ENCODE data around the gene PPIL3. TPM values are rescaled to one million over a fixed set of nuclear protein-coding genes. Genes with fewer than 3 reads are reported as not detected.

Gene PPIL3
- total and polyA plus RNA-seq, 2 experiments from 2014 or later: 42.9 to 54.0 TPM

DNA sequence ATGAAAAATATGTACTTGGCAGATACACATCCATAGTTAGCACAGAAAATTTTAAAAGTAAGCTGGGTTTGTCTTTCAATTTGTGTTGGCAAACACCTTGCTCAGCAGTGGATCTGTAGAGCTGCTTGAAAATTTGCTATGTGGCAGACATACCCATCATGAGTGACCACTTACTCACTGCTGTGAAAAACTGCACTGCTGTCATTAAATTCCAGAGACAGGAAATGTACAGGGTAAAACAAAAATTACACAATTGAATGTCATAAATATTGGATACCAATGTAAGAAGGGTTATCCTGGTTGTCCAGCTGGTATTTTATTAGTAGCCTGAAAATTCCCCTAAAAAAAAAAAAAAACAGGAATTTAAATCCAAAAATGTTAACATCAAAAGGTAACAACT is 24.8 kb upstream of the PPIL3 start (continued):
- TF ChIP-seq, protein P1, sequence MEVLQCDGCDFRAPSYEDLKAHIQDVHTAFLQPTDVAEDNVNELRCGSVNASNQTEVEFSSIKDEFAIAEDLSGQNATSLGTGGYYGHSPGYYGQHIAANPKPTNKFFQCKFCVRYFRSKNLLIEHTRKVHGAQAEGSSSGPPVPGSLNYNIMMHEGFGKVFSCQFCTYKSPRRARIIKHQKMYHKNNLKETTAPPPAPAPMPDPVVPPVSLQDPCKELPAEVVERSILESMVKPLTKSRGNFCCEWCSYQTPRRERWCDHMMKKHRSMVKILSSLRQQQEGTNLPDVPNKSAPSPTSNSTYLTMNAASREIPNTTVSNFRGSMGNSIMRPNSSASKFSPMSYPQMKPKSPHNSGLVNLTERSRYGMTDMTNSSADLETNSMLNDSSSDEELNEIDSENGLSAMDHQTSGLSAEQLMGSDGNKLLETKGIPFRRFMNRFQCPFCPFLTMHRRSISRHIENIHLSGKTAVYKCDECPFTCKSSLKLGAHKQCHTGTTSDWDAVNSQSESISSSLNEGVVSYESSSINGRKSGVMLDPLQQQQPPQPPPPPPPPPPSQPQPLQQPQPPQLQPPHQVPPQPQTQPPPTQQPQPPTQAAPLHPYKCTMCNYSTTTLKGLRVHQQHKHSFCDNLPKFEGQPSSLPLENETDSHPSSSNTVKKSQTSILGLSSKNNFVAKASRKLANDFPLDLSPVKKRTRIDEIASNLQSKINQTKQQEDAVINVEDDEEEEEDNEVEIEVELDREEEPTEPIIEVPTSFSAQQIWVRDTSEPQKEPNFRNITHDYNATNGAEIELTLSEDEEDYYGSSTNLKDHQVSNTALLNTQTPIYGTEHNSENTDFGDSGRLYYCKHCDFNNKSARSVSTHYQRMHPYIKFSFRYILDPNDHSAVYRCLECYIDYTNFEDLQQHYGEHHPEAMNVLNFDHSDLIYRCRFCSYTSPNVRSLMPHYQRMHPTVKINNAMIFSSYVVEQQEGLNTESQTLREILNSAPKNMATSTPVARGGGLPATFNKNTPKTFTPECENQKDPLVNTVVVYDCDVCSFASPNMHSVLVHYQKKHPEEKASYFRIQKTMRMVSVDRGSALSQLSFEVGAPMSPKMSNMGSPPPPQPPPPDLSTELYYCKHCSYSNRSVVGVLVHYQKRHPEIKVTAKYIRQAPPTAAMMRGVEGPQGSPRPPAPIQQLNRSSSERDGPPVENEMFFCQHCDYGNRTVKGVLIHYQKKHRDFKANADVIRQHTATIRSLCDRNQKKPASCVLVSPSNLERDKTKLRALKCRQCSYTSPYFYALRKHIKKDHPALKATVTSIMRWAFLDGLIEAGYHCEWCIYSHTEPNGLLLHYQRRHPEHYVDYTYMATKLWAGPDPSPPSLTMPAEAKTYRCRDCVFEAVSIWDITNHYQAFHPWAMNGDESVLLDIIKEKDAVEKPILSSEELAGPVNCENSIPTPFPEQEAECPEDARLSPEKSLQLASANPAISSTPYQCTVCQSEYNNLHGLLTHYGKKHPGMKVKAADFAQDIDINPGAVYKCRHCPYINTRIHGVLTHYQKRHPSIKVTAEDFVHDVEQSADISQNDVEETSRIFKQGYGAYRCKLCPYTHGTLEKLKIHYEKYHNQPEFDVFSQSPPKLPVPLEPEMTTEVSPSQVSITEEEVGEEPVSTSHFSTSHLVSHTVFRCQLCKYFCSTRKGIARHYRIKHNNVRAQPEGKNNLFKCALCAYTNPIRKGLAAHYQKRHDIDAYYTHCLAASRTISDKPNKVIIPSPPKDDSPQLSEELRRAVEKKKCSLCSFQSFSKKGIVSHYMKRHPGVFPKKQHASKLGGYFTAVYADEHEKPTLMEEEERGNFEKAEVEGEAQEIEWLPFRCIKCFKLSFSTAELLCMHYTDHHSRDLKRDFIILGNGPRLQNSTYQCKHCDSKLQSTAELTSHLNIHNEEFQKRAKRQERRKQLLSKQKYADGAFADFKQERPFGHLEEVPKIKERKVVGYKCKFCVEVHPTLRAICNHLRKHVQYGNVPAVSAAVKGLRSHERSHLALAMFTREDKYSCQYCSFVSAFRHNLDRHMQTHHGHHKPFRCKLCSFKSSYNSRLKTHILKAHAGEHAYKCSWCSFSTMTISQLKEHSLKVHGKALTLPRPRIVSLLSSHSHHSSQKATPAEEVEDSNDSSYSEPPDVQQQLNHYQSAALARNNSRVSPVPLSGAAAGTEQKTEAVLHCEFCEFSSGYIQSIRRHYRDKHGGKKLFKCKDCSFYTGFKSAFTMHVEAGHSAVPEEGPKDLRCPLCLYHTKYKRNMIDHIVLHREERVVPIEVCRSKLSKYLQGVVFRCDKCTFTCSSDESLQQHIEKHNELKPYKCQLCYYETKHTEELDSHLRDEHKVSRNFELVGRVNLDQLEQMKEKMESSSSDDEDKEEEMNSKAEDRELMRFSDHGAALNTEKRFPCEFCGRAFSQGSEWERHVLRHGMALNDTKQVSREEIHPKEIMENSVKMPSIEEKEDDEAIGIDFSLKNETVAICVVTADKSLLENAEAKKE (CRISPR knock-in tag; IDR thresholded peaks at IDR 0.05): no peak
- TF ChIP-seq, protein P2, sequence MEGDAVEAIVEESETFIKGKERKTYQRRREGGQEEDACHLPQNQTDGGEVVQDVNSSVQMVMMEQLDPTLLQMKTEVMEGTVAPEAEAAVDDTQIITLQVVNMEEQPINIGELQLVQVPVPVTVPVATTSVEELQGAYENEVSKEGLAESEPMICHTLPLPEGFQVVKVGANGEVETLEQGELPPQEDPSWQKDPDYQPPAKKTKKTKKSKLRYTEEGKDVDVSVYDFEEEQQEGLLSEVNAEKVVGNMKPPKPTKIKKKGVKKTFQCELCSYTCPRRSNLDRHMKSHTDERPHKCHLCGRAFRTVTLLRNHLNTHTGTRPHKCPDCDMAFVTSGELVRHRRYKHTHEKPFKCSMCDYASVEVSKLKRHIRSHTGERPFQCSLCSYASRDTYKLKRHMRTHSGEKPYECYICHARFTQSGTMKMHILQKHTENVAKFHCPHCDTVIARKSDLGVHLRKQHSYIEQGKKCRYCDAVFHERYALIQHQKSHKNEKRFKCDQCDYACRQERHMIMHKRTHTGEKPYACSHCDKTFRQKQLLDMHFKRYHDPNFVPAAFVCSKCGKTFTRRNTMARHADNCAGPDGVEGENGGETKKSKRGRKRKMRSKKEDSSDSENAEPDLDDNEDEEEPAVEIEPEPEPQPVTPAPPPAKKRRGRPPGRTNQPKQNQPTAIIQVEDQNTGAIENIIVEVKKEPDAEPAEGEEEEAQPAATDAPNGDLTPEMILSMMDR (conservative IDR thresholded peaks at IDR 0.05; ENCODE audit: low read depth in 2 of 2): no peak
- no peak for TF ChIP-seq EZH2 (IDR thresholded peaks at IDR 0.05; ENCODE audit: low read depth, unreplicated experiment)
- TF ChIP-seq, protein P3, sequence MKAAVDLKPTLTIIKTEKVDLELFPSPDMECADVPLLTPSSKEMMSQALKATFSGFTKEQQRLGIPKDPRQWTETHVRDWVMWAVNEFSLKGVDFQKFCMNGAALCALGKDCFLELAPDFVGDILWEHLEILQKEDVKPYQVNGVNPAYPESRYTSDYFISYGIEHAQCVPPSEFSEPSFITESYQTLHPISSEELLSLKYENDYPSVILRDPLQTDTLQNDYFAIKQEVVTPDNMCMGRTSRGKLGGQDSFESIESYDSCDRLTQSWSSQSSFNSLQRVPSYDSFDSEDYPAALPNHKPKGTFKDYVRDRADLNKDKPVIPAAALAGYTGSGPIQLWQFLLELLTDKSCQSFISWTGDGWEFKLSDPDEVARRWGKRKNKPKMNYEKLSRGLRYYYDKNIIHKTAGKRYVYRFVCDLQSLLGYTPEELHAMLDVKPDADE (IDR thresholded peaks at IDR 0.05): no peak
- TF ChIP-seq, protein P4, sequence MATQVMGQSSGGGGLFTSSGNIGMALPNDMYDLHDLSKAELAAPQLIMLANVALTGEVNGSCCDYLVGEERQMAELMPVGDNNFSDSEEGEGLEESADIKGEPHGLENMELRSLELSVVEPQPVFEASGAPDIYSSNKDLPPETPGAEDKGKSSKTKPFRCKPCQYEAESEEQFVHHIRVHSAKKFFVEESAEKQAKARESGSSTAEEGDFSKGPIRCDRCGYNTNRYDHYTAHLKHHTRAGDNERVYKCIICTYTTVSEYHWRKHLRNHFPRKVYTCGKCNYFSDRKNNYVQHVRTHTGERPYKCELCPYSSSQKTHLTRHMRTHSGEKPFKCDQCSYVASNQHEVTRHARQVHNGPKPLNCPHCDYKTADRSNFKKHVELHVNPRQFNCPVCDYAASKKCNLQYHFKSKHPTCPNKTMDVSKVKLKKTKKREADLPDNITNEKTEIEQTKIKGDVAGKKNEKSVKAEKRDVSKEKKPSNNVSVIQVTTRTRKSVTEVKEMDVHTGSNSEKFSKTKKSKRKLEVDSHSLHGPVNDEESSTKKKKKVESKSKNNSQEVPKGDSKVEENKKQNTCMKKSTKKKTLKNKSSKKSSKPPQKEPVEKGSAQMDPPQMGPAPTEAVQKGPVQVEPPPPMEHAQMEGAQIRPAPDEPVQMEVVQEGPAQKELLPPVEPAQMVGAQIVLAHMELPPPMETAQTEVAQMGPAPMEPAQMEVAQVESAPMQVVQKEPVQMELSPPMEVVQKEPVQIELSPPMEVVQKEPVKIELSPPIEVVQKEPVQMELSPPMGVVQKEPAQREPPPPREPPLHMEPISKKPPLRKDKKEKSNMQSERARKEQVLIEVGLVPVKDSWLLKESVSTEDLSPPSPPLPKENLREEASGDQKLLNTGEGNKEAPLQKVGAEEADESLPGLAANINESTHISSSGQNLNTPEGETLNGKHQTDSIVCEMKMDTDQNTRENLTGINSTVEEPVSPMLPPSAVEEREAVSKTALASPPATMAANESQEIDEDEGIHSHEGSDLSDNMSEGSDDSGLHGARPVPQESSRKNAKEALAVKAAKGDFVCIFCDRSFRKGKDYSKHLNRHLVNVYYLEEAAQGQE (IDR thresholded peaks at IDR 0.05; ENCODE audit: unreplicated experiment): no peak
- TF ChIP-seq ZNF114 (CRISPR knock-in tag; IDR thresholded peaks at IDR 0.05): no peak
- TF ChIP-seq POLR2AphosphoS5 (IDR thresholded peaks at IDR 0.05; ENCODE audit: low read depth): no peak
- no peak for TF ChIP-seq JUNB (IDR thresholded peaks at IDR 0.05; ENCODE audit: unreplicated experiment)
